ENCODE results near the gene SUN2. TPM values are rescaled to one million over a fixed set of nuclear protein-coding genes. Genes with fewer than 3 reads are reported as not detected.

Gene SUN2
- total and polyA plus RNA-seq, 2 donors (not counting 3 experiments of a cell fraction or from before 2014, with no cell fraction given): 76.7 to 133 TPM

- BruUV-seq (replicated peaks): no TSS peak
- POLR2A ChIA-PET: no interaction called here
- no peak for TF ChIP-seq POLR2A (IDR thresholded peaks at IDR 0.05; ENCODE audit: low read depth, low read length)
- TF ChIP-seq FOS (IDR thresholded peaks at IDR 0.05; ENCODE audit: borderline replicate concordance, insufficient read depth, low read length): no peak
- TF ChIP-seq, protein P1, sequence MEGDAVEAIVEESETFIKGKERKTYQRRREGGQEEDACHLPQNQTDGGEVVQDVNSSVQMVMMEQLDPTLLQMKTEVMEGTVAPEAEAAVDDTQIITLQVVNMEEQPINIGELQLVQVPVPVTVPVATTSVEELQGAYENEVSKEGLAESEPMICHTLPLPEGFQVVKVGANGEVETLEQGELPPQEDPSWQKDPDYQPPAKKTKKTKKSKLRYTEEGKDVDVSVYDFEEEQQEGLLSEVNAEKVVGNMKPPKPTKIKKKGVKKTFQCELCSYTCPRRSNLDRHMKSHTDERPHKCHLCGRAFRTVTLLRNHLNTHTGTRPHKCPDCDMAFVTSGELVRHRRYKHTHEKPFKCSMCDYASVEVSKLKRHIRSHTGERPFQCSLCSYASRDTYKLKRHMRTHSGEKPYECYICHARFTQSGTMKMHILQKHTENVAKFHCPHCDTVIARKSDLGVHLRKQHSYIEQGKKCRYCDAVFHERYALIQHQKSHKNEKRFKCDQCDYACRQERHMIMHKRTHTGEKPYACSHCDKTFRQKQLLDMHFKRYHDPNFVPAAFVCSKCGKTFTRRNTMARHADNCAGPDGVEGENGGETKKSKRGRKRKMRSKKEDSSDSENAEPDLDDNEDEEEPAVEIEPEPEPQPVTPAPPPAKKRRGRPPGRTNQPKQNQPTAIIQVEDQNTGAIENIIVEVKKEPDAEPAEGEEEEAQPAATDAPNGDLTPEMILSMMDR (IDR thresholded peaks at IDR 0.05; ENCODE audit: extremely low read depth in 1 of 2, insufficient read depth in 1 of 2, low read depth in 1 of 2, low read length in 2 of 2): peak; percentile 75 to 79
- TF ChIP-seq MYC (IDR thresholded peaks at IDR 0.05; ENCODE audit: low read depth, low read length): no peak
- TF ChIP-seq, protein P2, sequence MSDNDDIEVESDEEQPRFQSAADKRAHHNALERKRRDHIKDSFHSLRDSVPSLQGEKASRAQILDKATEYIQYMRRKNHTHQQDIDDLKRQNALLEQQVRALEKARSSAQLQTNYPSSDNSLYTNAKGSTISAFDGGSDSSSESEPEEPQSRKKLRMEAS (IDR thresholded peaks at IDR 0.05; ENCODE audit: insufficient read depth, insufficient read length): no peak
- TF ChIP-seq EZH2 (IDR thresholded peaks at IDR 0.05; ENCODE audit: borderline replicate concordance, low read depth, low read length, severe bottlenecking): no peak
- peak; percentile 26 for TF ChIP-seq POLR2AphosphoS5 (IDR thresholded peaks at IDR 0.05; ENCODE audit: insufficient read depth, low read depth, low read length)
- no peak for TF ChIP-seq JUN (IDR thresholded peaks at IDR 0.05; ENCODE audit: borderline replicate concordance, insufficient read depth, insufficient read length, low read depth)
- no peak for TF ChIP-seq GATA2 (IDR thresholded peaks at IDR 0.05; ENCODE audit: insufficient read depth, insufficient read length, low read depth, low read length)
- no peak overlapping the region for H3K9ac ChIP-seq (replicated peaks; ENCODE audit: extremely low read depth, insufficient read depth, low read length)
- H4K20me1 ChIP-seq (replicated peaks; ENCODE audit: control insufficient read depth, extremely low read depth, insufficient read depth, low read length): no peaks in the 10 kb centered on the region
- H3K4me1 ChIP-seq (ENCODE audit: control insufficient read depth, extremely low read depth, insufficient read depth, low read length): no peaks in the 10 kb centered on the region
- CTCF ChIA-PET: interaction anchor here (1.0 to 3.9 kb wide), 10 partner anchors 8 to 681 kb away, joined by 3 to 19 read pairs (median 5); partner anchors contain the start of gene GTPBP1
- H3K4me3 ChIP-seq (replicated peaks in 1 of 3; ENCODE audit: insufficient read depth in 1 of 3, low read depth in 1 of 3, low read length in 3 of 3): no peak overlapping the region
- no peaks in the 10 kb centered on the region for H3K79me2 ChIP-seq (ENCODE audit: control insufficient read depth, insufficient read depth, low read length)
- no peak overlapping the region for H3K27ac ChIP-seq (ENCODE audit: insufficient read depth, low read depth, low read length)
- no peaks in the 10 kb centered on the region for H3K9me1 ChIP-seq (replicated peaks; ENCODE audit: control insufficient read depth, extremely low read depth, insufficient read depth, low read length)
- H3K4me2 ChIP-seq (ENCODE audit: insufficient read depth, low read length): no peak overlapping the region
- H3K36me3 ChIP-seq (ENCODE audit: control insufficient read depth in 2 of 2, extremely low read depth in 1 of 2, insufficient read depth in 2 of 2, low read length in 2 of 2): peaks cover 9 to 53% of the 10 kb centered on the region in 2 experiments
- DNase-seq (ENCODE audit: low read depth, low spot score) (peak; percentile 19), FAIRE-seq (peak; percentile 66)
- intact Hi-C loops (cut with micrococcal nuclease): no loop called here
- no peaks in the 10 kb centered on the region for H3K27me3 ChIP-seq (ENCODE audit: control insufficient read depth in 2 of 2, insufficient read depth in 2 of 2, low read length in 2 of 2)
- dilution Hi-C loops (cut with MboI; ENCODE audit: extremely low pct_ligation_motif_present, low sequenced_read_pairs): no loop called here
- no peak overlapping the region for H2AFZ ChIP-seq (ENCODE audit: low read depth, low read length)
- H3K9me3 ChIP-seq (replicated peaks; ENCODE audit: control insufficient read depth, insufficient read depth, low read length): no peaks in the 10 kb centered on the region
These were observed 22.5 kb downstream of the SUN2 start for GRCh38 chr22:38733329-38733723.
